HG02678 (cell line): Measurements from ENCODE around the gene ZBTB16.

Source experiments
- ATAC-seq: cut with Tn5 transposase; IDR thresholded peaks from one replicate; pipeline ENCODE4 v1.9.1; 2021; ENCODE audit warnings: mild to moderate bottlenecking, moderate library complexity; ENCODE audit not compliant: unreplicated experiment

Gene ZBTB16

DNA sequence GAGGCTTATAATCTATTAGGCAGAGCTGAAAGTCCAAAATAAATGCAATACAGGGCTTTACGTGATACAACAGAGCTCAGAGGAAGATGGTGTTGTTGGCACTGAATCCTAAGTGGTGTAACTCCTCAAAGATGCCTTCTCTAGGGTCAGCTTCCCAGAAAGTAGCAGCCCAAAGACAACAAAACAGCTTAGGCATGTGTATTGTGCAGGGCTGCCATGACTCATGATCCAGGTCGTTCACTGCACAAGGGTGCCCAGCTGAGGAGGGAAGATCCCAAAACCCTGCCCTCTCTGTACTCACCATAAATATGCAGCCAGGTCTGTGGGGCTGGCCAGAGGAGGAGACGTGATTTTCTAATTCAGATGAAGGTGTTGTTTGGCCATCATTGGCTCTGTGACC is 177.3 kb downstream of the ZBTB16 start:
- ATAC-seq: no peak

DNA sequence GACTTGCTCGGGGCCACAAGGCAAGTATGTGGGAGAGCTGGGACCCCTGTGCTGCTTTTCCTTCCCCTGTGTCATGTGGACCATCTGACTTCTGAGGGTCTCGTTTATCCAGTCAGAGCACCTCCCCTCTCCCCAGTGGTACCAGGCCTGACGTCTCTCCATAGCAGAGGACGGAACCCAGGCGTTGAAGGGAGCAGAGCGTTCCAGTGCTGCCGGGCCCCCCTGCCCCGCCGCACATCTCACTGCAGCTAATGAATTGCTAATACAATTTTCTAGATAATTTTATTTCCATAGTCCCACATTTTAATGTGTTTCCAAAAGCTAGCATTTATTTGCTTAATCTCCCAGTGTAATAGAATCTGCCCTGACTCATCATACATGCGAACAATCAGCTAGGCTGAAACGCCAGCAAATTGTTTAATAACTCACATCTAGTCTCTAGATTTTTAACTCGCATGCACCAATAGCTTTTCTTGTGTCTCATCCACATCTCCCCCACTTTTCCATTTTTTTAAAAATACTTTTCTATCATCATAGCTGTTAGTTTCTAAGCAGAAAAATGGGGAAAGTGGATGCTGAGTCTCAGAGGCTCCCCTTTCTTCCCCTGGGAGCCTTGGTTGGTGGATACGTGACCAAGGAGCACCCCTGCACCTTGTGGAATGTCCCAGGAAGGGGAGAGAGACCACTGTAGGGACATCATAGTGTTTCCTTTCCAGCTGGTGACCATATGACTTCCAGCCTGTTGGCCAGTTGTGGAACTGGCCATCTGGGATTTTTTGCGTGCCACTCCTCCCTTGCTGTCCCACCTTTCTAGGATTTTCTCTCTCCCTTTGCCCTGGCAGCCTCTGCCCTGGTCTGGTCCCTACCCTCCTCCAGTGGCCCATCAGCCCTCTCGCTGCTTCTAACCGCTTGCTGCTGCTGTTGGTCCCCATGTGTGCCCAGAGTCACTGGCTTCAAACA is 178.1 kb downstream of the ZBTB16 start:
- no peak for ATAC-seq

DNA sequence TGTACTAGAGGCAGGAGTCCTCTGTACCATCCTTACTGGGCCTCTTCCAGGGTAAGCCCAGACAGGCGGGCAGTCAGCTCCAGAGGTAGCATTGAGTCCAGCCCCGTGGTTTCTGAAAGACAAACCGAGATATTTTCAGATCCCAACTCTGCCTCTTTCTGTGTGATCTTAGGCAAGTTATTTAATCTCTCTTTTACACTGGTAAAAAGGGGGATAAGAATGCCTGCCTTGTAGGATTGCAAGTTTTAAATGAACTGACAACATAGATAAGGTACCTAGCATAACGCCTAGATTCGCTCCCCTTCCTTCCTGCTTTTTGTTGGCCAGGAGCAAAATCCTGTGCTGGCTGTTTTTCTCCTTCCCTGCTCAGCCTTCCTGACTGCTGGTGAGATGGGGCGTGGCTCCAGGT is 180.2 kb downstream of the ZBTB16 start:
- no peak for ATAC-seq

DNA sequence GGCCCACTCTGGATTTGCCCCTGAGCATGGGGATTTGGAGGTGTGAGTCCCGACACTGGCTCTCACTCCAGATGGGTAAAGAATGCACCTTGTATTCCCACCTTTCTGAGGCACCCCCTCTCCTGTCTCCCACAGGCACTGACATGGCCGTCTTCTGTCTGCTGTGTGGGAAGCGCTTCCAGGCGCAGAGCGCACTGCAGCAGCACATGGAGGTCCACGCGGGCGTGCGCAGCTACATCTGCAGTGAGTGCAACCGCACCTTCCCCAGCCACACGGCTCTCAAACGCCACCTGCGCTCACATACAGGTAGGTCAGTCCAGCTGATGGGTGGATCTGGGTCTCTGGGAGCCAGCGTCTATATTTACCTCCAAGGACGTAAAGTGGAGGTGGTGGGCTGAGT is 182.5 kb downstream of the ZBTB16 start:
- ATAC-seq: no peak

DNA sequence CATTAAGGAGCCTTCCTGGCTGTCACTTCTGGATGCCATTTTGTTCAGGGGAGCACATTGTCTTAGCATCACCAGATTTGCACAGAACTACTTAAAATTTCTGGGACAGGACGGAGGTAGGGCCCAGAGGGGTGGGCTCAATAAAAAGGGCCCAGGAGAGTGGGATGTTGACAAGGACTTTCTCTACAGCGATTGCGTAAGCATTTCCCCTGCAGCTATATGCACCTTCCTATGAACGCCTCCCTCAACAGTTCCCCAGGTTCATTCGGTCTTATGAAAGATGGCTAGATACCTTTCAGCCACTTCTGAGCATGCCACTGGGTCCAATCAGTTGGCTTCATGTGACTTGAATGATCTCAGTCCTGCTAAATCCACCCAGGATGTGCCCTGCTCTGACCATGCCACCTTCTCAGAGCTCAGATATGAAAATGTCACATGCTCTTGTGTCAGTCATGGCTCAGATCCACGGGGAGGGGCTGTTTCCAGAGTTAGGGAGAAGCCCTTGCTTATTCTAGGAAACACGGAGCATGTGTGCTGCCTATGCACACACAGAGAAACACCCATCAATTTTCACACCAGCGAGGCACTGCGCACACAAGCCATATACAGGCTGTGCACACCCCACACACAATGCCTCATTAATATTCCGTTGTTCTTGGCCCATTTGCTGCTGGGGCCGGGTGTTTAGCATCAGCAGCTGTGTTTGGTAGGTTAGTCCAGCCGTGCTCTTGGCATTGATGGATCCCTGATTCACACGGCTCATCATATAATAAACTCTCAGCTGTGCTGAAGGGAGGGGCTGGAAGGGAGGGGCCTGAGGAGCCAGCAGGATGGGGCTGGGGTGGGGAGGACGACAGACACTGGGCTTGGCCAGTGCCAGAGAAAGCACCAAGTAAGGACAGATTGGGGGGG is 184.2 kb downstream of the ZBTB16 start:
- ATAC-seq: no peak

DNA sequence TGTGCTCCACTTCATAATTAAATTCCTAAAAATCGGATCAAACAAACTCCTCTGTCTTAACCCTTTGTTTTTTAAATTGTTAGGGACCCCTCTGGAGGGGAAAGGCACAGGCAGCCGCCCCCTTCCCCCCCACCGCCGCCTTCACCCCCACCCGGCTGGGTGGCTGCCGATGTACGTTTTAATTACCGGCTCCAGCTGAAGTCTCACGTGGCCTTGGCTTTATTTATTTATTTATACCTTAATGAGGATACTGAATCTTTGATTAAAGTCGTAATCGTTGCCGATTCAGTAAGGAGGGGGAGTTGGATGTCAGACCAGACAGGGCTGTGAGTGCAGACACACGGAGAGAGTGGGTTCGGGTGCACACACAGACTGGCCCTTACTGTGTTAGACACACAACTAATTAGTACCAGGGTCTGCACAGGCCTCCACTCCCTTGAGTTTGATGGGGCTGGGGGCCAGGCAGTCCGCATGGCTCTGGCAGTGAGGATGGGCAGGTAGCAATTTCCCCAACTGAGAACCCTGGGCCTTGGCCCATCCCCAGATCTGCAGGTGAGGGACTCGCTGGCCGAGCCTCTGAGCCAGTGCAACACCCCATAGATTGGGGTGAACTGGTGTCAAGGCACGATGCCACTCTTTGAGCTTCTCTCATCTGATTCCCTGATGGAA is 185.3 kb downstream of the ZBTB16 start:
- no peak for ATAC-seq

DNA sequence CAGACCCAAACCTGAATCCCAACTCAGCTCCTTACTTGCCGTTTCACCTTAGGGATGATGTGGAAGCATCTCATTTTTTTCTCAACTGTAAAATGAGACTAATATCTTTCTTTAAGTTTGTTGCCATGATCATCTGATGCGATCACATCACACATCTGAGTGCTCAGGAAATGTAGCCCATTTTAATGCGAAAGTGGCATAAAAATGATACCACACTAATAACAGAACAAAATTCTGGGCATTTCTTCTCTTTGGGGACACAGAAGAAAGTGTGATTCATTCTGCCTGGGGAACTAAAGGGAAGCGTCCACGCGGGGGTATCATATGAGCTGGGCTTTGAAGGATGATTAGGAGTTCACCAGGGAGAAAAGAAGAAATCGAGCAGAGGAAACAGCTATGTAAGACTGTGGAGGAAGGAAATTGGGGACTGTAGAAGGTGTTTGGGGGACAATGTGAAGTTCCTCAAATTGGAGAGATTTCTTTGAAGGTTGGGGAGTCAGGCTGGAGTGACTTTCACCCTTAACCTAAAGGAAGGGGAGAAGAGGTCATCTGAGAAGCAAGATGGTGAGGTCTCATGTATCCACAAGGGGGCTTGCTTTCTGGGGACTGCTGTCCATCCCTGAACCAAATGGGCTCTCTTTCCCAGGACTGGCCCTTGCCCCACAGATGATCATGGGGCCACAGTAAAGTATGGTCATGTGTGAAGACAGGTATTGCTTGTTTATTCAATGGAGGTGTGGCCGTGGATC is 187.0 kb downstream of the ZBTB16 start:
- ATAC-seq: no peak

DNA sequence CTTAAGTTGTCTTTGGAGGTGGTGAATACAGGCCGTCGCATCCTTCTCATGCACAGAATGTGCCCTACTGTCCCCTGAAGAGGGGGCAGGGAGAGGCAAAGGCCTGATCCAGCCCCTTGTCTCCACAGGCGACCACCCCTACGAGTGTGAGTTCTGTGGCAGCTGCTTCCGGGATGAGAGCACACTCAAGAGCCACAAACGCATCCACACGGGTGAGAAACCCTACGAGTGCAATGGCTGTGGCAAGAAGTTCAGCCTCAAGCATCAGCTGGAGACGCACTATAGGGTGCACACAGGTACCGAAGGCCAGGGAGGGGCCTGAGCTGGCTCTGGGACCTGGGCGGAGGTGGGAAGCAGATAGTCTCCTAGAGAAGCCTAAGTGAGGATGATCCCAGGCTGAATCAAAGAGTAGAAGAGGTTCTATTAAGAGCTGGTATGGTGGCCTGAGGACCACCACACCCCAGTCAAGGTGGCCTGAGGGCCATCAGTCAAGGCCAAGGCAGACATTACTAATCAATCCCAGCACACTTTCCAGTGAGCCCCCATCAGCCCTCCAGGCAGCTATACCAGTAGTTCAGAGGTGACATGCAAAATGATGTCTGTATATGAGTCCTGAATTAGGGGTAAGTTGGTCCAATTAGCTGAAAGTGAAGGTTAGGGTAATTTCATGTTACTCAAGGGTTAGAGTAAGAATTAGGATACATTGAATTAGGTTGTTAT is 187.7 kb downstream of the ZBTB16 start:
- no peak for ATAC-seq

DNA sequence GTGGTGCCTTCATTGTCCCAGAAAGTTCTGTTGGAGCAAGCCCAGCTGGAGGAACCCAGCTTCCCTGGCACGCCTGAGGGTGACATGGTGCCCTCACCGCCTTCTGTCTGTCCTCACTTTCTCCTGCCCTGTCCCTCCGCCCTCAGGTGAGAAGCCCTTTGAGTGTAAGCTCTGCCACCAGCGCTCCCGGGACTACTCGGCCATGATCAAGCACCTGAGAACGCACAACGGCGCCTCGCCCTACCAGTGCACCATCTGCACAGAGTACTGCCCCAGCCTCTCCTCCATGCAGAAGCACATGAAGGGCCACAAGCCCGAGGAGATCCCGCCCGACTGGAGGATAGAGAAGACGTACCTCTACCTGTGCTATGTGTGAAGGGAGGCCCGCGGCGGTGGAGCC is 190.7 kb downstream of the ZBTB16 start:
- no peak for ATAC-seq

DNA sequence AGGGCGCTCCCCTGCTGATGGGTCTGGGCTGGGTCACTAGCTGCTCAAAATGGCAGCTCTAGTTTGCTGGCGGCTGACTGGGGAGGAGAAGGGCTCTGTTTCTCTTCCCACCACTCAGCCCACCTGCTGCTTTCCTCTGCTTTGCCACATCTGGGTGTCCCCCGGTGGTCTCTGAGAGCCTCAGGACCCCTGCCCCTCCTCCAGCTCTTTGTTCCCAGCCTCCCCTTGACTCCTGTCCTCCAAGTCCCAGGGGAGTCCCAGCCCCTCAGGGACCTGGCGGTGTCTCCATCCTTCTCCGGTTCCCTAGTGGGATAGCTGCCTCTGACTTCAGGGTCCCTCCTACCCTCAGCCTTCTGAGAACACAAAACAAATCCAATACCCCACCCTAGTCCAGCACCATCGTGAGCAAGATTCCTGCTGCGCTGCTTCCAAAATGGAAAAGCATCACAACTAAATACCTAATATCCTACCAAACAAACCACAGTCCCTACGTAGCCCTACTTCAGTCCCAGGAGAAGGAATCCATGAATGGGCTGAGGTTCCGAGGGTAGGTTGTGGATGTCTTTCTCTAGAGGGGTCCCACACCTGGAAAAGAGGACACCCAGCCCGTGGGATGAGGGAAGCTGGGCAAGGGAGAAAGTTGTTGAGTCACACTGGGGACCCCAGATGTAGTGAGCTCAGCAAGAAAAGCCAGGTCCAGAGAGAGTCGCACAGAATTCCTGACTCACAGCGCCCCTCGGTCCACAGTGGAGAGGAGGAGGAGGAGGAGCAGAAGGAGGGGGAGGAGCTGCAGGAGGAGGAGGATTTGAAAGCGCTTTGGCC is 191.7 kb downstream of the ZBTB16 start:
- ATAC-seq: no peak

DNA sequence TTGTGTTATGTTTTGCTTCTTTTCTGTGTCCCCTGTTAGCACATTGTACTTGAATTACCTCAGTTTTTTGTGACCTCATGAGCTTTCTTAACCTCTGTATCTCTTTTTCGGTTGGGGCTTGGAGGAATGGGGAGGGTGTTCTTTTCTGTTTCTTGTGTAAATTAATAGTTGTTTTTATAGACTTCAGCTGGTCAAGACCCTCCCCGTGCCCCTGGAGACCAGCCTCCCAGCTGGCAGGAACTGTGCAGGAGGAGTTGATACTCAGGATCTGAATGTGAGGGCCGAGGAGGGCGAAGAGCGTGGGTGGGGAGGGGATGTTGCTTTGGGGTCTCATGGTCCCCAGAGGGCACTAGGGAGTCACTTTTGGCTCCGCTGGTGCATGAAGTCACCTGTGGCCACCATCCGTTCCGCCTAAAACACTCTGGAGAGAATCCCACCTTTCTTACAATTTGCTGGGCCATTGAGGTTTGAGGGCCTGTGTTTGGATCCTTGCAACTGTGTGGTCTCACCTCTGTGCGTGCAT is 192.4 kb downstream of the ZBTB16 start:
- ATAC-seq: no peak

DNA sequence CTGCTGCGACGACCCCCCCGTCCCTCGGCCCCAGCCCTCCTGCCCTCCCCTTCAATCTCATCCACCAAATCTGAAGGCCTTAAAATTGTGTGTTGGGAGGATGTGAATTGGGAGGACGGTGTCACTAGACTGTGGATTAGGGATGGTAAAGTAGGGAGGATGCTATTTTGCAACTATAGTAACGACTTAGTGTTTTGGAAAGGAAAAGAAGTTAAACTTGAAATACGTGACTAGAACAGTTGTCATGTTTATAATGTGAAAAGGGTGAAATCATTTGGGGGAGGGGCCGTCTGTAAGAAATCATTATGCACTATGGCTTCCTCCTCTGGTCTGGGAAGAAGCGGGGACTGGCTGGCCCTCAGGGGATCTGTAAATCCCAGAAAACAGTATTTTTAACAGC is 193.3 kb downstream of the ZBTB16 start:
- ATAC-seq: no peak

DNA sequence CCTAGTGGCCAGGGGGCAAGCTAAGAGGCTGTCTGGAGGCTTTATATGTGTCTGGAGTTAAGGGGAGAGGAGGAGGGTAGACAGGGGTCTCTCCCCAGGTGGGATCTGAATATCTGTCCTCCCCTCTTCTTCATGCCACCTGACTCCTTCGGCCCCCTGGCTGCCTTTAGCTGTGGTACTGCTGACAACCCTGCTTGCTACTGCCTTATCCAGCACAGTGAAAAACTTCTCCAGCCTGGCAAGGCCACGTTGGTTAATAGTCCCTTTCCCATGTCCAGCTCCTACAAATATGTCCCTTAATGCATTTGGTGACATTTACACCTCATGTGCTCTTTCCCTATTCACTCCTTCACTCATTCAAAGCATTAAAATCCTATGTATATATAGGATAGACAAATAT is 194.3 kb downstream of the ZBTB16 start:
- ATAC-seq: no peak

DNA sequence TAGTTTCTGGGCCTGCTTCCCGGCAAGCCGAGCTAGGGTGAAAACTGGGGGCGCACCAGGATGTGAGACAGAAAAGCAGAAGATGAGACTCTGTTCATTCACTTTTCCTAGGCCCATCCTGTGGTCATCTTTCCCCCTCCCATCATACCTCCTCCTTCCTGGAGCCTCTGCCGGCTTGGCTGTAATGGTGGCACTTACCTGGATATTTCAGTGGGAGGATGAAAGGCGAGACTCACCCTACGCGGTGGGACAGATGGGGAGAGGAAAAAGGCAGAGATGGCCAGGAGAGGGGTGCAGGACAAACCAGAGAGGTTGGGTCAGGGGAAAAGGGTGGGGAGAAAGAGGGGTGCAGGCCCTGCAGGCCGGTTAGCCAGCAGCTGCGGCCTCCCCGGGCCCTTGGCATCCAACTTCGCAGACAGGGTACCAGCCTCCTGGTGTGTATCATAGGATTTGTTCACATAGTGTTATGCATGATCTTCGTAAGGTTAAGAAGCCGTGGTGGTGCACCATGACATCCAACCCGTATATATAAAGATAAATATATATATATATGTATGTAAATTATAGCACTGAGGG is 195.1 kb downstream of the ZBTB16 start:
- ATAC-seq: no peak

DNA sequence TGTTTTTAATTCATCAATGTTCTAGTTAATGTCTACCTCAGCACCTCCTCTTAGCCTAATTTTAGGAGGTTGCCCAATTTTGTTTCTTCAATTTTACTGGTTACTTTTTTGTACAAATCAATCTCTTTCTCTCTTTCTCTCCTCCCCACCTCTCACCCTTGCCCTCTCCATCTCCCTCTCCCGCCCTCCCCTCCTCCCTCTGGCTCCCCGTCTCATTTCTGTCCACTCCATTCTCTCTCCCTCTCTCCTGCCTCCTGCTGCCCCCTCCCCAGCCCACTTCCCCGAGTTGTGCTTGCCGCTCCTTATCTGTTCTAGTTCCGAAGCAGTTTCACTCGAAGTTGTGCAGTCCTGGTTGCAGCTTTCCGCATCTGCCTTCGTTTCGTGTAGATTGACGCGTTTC is 195.8 kb downstream of the ZBTB16 start:
- no peak for ATAC-seq

DNA sequence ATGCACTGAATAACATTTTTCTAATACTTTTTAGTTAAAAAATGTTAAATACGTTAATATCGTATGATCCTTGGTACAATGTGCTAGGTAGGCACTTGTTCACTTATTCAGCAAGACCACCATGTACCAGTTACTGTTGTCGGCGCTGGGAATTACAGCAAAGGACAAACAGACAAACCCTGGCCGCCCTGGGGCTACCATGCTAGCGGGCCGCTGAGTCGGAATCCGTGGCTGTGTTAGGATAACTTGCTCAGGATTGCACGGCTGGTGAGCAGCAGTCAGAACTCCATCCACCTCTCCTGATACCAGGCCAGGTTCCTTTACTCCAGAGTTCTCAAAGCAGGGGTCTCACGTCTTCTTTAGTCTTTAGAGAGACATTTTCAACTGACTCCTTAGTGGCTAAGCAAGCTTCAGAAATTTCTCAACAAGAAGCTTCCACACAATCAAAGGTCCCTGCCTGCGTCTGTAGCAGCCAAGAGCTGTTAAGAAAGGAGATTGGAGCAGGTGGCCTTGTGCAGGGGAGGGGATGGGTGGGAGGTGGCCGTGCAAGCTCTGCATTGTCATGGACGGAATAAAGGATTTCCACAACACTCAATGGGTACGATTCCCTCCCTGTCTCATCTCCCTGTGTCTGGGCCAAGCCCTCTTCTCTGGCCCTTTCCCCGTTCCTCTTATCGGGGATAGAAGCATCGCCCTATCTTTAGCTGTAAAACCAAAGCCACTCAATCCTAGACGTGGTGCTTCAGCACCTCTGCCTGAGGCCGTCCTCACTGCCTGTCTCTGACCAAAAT is 196.9 kb downstream of the ZBTB16 start:
- ATAC-seq: no peak

DNA sequence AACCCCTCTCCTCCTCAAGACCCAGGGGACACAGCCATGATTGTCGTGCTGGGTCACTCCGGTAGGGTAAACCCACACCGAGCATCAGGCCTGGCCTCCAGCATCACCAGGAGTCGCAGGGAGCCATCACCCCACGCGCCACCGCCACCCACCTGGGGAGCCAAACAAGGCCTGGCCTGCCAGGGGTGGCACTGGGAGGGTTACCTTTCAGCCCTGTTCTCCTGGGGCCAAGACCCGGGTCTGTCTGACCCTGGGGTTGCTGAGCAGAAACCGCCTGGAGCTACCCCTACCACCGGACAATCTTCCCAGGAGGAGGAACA is 197.4 kb downstream of the ZBTB16 start:
- no peak for ATAC-seq
